HCT116 (cell line): ENCODE data around the gene MDM2. TPM values are rescaled to one million over a fixed set of nuclear protein-coding genes. Genes with fewer than 3 reads are reported as not detected.

Experiments used
- ATAC-seq: fragments of 200-7000 bp; cut with Tn5 transposase; 2 replicates; pipeline ENCODE4 v1.9.1; 2020; ENCODE audit warnings: mild to moderate bottlenecking, moderate library complexity
- BruUV-seq: library from RNA; stranded (reverse); fragments of 400-500 nt; replicated peaks from 2 replicates; lab custom pipeline; 2021; lab: Mats Ljungman, UMichigan
- CTCF ChIA-PET: fragments of 300-600 bp; sonication (Branson Sonifier 250); formaldehyde crosslinking; loops from one replicate; lab custom pipeline; 2021; ENCODE audit warnings: antibody characterized with exemption; lab: Charles Lee
- POLR2A ChIA-PET: fragments of 300-600, 350-600 bp; sonication (Branson Sonifier 250); formaldehyde crosslinking; loops from one replicate; lab custom pipeline; 2021; ENCODE audit warnings: antibody characterized with exemption; lab: Charles Lee
- RAD21 ChIA-PET, 2 experiments: fragments of 300-600 bp; sonication (Branson Sonifier 250); formaldehyde crosslinking; loops; one replicate each; lab custom pipeline; 2023; ENCODE audit warnings: low total read pairs in 2 of 2; ENCODE audit not compliant: uncharacterized antibody in 2 of 2, unreplicated experiment in 2 of 2, low non-redundant PET in 1 of 2; lab: Charles Lee
- DNase-seq: peaks from one replicate; pipeline ENCODE4 v3.0.0-alpha.2; 2010; ENCODE audit warnings: low read depth, low spot score
- H2AFZ ChIP-seq: fragments of 200-600 bp; shearing (Covaris generic), sonication (generic); 2 replicates; pipeline ENCODE4 v1.6.1; 2017; ENCODE audit warnings: low read depth, mixed run types, mixed read lengths, antibody characterized with exemption, low read length; ENCODE audit not compliant: poor library complexity, severe bottlenecking
- H3K27ac ChIP-seq: 2 replicates; pipeline ENCODE4 v1.5.1; 2012; ENCODE audit warnings: low read depth, low read length
- H3K27me3 ChIP-seq: fragments of 200-600 bp; sonication (generic); 2 replicates; pipeline ENCODE4 v1.6.1; 2016; ENCODE audit warnings: mixed run types, low read length, mixed read lengths; ENCODE audit not compliant: insufficient read depth
- H3K36me3 ChIP-seq, 2 experiments: fragments of 200-500 bp in 1 of 2; fragments of 200-600 bp in 1 of 2; sonication (Bioruptor generic) in 1 of 2; sonication (generic) in 1 of 2; 2 replicates each; pipeline versions ENCODE4 v1.5.1 to v1.6.1; 2014 to 2016; ENCODE audit warnings: low read length in 2 of 2, inconsistent platforms in 1 of 2, mixed read lengths in 1 of 2, mixed run types in 1 of 2; ENCODE audit not compliant: insufficient read depth in 2 of 2, control insufficient read depth in 1 of 2
- H3K4me1 ChIP-seq, 2 experiments: fragments of 200-600 bp in 1 of 2; sonication (generic) in 1 of 2; 2 replicates each; pipeline versions ENCODE4 v1.5.1 to v1.6.1; 2012 to 2017; ENCODE audit warnings: low read length in 2 of 2, inconsistent platforms in 1 of 2, mild to moderate bottlenecking in 1 of 2, mixed read lengths in 1 of 2, mixed run types in 1 of 2, moderate library complexity in 1 of 2; ENCODE audit not compliant: insufficient read depth in 2 of 2, control insufficient read depth in 1 of 2
- H3K4me2 ChIP-seq: fragments of 200-600 bp; sonication (generic); 2 replicates; pipeline ENCODE4 v1.6.1; 2017; ENCODE audit warnings: mixed run types, low read length, mixed read lengths
- H3K4me3 ChIP-seq, 2 experiments: fragments of 200-600 bp in 1 of 2; sonication (generic) in 1 of 2; replicated peaks in 1 of 2; 2 replicates each; pipeline ENCODE4 v1.5.1; 2011 to 2016; ENCODE audit warnings: low read length in 2 of 2, control low read depth in 1 of 2, low read depth in 1 of 2, mild to moderate bottlenecking in 1 of 2, mixed read lengths in 1 of 2, mixed run types in 1 of 2
- H3K79me2 ChIP-seq: fragments of 200-600 bp; sonication (generic); 2 replicates; pipeline ENCODE4 v1.6.1; 2017; ENCODE audit warnings: mild to moderate bottlenecking, mixed run types, low read length, moderate library complexity, mixed read lengths; ENCODE audit not compliant: insufficient read depth
- H3K9ac ChIP-seq: fragments of 200-600 bp; sonication (generic); 2 replicates; pipeline ENCODE4 v1.6.1; 2016; ENCODE audit warnings: low read length, mixed read lengths
- H3K9me2 ChIP-seq: fragments of 200-600 bp; sonication (generic), shearing (Covaris generic); 2 replicates; pipeline ENCODE4 v1.6.1; 2017; ENCODE audit warnings: mixed run types, mild to moderate bottlenecking, moderate library complexity; ENCODE audit not compliant: insufficient read depth
- H3K9me3 ChIP-seq, 2 experiments: fragments of 200-500 bp in 1 of 2; fragments of 200-600 bp in 1 of 2; sonication (Bioruptor generic) in 1 of 2; sonication (generic) in 1 of 2; 2 replicates each; pipeline ENCODE4 v1.6.1; 2014 to 2017; ENCODE audit warnings: low read length in 2 of 2, mixed read lengths in 2 of 2, inconsistent platforms in 1 of 2, low read depth in 1 of 2, mild to moderate bottlenecking in 1 of 2, mixed run types in 1 of 2, moderate library complexity in 1 of 2; ENCODE audit not compliant: control insufficient read depth in 1 of 2, insufficient read depth in 1 of 2
- H4K20me1 ChIP-seq: fragments of 200-600 bp; sonication (generic), shearing (Covaris generic); 2 replicates; pipeline ENCODE4 v1.6.1; 2017; ENCODE audit warnings: mixed run types, mild to moderate bottlenecking, moderate library complexity; ENCODE audit not compliant: insufficient read depth
- CEBPB ChIP-seq: IDR thresholded peaks from 2 replicates; pipeline ENCODE4 v1.6.1; 2012; ENCODE audit warnings: low read depth
- EGR1 ChIP-seq: IDR thresholded peaks from 2 replicates; pipeline ENCODE4 v1.6.1; 2012; ENCODE audit warnings: low read depth
- ELF1 ChIP-seq: IDR thresholded peaks from 2 replicates; pipeline ENCODE4 v1.6.1; 2012; ENCODE audit warnings: low read depth, borderline replicate concordance
- EZH2 ChIP-seq: fragments of 200-600 bp; sonication (generic); IDR thresholded peaks from 2 replicates; pipeline ENCODE4 v1.6.1; 2017; ENCODE audit warnings: antibody characterized with exemption, mixed run types
- JUND ChIP-seq: IDR thresholded peaks from 2 replicates; pipeline ENCODE4 v1.6.1; 2012
- POLR2A ChIP-seq: IDR thresholded peaks from 2 replicates; pipeline ENCODE4 v1.7.0; 2011; ENCODE audit warnings: borderline replicate concordance; ENCODE audit not compliant: insufficient read depth, insufficient read length; ENCODE audit errors: extremely low read depth
- POLR2AphosphoS5 ChIP-seq: IDR thresholded peaks from 2 replicates; pipeline ENCODE4 v1.6.1; 2011; ENCODE audit warnings: mild to moderate bottlenecking, low read depth, low read length, moderate library complexity
- RAD21 ChIP-seq: IDR thresholded peaks from 2 replicates; pipeline ENCODE4 v1.6.1; 2012; ENCODE audit warnings: low read depth, mild to moderate bottlenecking
- SIN3A ChIP-seq: IDR thresholded peaks from 2 replicates; pipeline ENCODE4 v1.6.1; 2012; ENCODE audit warnings: low read depth
- YY1 ChIP-seq: IDR thresholded peaks from 2 replicates; pipeline ENCODE4 v1.6.1; 2011; ENCODE audit warnings: low read length, low read depth, moderate library complexity, mild to moderate bottlenecking; ENCODE audit not compliant: insufficient replicate concordance; ENCODE audit errors: extremely low read depth
- intact Hi-C: fragments of 100-400 bp; cut with micrococcal nuclease; formaldehyde crosslinking; loops from 2 replicates; pipeline ENCODE4 v1.10.0; 2022
- total RNA-seq: library from RNA; stranded (reverse); gene quantifications from one replicate; pipeline ENCODE4 v1.2.1, GENCODE V29; 2021; ENCODE audit not compliant: unreplicated experiment
- TF ChIP-seq, protein P1 (sequence below): IDR thresholded peaks from 2 replicates; pipeline ENCODE4 v1.6.1; 2011; ENCODE audit warnings: mild to moderate bottlenecking, low read length, moderate library complexity; ENCODE audit not compliant: insufficient replicate concordance; ENCODE audit errors: extremely low read depth
- TF ChIP-seq, protein P2 (sequence below): IDR thresholded peaks from 2 replicates; pipeline ENCODE4 v1.6.1; 2012
- TF ChIP-seq, protein P3 (sequence below), 3 experiments: fragments of 200-600 bp in 1 of 3; sonication (generic) in 1 of 3; IDR thresholded peaks in 2 of 3; conservative IDR thresholded peaks in 1 of 3; 2 replicates each; pipeline ENCODE4 v1.5.1; 2012 to 2017; ENCODE audit warnings: low read depth in 2 of 3, low read length in 2 of 3, antibody characterized with exemption in 1 of 3, borderline replicate concordance in 1 of 3, control low read depth in 1 of 3, mild to moderate bottlenecking in 1 of 3, mixed read lengths in 1 of 3, mixed run types in 1 of 3, moderate library complexity in 1 of 3; ENCODE audit not compliant: insufficient read depth in 1 of 3

Gene MDM2
- total RNA-seq, 1 experiment from 2014 or later, result 170 TPM

DNA sequence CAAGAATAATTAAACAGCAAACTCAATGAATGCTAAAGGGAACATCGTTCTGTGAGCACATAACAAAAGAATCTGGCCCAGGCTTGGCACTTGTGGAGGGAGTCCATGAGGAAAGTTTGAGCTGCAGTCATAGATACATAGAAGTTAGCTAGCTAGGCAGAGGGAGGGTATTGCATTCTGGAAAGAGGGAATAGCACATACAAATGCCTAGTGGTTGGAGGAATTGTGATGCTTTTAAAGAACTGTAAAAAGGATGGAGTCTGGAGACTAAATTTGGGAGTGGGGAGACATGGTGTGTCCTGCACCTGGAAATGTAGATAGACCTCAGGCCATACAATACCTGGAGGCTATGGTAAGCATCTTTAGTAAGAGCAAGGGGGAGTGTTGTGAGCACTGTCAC, 38.0 kb upstream of the MDM2 start:
- no peak overlapping the region for H3K4me2 ChIP-seq
- no peaks in the 10 kb centered on the region for H3K27me3 ChIP-seq
- intact Hi-C loops, result no loop called here
- no peak overlapping the region for H3K4me3 ChIP-seq
- H3K27ac ChIP-seq, result no peak overlapping the region
- no peaks in the 10 kb centered on the region for H3K9me3 ChIP-seq
- TF ChIP-seq CEBPB, result no peak
- TF ChIP-seq, protein P1, sequence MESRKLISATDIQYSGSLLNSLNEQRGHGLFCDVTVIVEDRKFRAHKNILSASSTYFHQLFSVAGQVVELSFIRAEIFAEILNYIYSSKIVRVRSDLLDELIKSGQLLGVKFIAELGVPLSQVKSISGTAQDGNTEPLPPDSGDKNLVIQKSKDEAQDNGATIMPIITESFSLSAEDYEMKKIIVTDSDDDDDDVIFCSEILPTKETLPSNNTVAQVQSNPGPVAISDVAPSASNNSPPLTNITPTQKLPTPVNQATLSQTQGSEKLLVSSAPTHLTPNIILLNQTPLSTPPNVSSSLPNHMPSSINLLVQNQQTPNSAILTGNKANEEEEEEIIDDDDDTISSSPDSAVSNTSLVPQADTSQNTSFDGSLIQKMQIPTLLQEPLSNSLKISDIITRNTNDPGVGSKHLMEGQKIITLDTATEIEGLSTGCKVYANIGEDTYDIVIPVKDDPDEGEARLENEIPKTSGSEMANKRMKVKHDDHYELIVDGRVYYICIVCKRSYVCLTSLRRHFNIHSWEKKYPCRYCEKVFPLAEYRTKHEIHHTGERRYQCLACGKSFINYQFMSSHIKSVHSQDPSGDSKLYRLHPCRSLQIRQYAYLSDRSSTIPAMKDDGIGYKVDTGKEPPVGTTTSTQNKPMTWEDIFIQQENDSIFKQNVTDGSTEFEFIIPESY, result no peak
- no peak for TF ChIP-seq EGR1
- TF ChIP-seq POLR2A, result no peak
- no peak for TF ChIP-seq YY1
- TF ChIP-seq JUND, result no peak
- TF ChIP-seq SIN3A, result no peak
- TF ChIP-seq EZH2, result no peak
- ChIA-PET CTCF (no interaction called here), POLR2A (no interaction called here), RAD21 (no interaction called here)
- ATAC-seq, result no peak
- no peak for DNase-seq
- H3K4me1 ChIP-seq, result no peaks in the 10 kb centered on the region
- no peak overlapping the region for H3K9ac ChIP-seq
- no peak overlapping the region for H2AFZ ChIP-seq
- BruUV-seq, result no TSS peak
- H3K79me2 ChIP-seq, result no peaks in the 10 kb centered on the region
- no peaks in the 10 kb centered on the region; a peak in 2 of 4 replicates for H3K36me3 ChIP-seq
- no peaks in the 10 kb centered on the region for H4K20me1 ChIP-seq
- no peaks in the 10 kb centered on the region for H3K9me2 ChIP-seq

DNA sequence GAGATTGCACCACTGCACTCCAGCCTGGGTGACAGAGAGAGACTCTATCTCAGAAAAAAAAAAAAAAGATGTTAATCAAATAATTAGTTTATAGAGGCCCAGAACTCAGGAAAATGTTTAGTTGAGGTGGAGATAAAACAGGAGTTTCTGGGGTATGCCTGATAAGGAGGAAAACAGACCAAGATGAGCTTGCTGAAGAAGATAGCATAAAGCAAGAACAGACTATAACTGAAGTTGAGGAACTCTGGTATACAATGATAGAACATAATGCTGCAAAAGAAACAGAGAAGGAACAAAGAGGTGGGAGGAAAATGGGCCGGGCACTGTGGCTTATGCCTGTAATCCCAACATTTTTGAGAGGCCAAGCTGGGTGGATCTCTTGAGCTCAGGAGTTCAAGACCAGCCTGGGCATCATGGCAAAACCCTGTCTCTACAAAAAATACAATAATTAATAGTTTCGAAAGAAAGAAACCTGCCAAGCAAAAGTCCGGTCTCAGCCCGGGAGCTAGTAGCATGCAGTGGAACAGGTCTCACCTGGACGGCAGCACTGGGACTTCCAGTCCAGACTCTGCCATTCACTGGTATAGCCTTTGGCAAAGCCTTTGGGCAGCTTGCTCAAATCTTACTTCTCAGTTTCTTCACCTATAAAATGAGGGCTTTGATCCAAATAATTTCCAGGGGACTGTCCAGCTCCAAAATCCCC, 36.6 kb upstream of the MDM2 start:
- H3K27me3 ChIP-seq, result no peaks in the 10 kb centered on the region
- no peak overlapping the region for H3K27ac ChIP-seq
- no peak overlapping the region for H2AFZ ChIP-seq
- POLR2A ChIA-PET, result no interaction called here
- CTCF ChIA-PET, result no interaction called here
- BruUV-seq, result no TSS peak
- H3K79me2 ChIP-seq, result no peaks in the 10 kb centered on the region
- H3K9me2 ChIP-seq, result no peaks in the 10 kb centered on the region
- DNase-seq (no peak), ATAC-seq (no peak)
- RAD21 ChIA-PET, result no interaction called here
- no peak for TF ChIP-seq POLR2A
- TF ChIP-seq POLR2AphosphoS5, result no peak
- TF ChIP-seq EZH2, result no peak
- TF ChIP-seq, protein P2, sequence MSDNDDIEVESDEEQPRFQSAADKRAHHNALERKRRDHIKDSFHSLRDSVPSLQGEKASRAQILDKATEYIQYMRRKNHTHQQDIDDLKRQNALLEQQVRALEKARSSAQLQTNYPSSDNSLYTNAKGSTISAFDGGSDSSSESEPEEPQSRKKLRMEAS, result no peak
- TF ChIP-seq SIN3A, result no peak
- TF ChIP-seq, protein P3, sequence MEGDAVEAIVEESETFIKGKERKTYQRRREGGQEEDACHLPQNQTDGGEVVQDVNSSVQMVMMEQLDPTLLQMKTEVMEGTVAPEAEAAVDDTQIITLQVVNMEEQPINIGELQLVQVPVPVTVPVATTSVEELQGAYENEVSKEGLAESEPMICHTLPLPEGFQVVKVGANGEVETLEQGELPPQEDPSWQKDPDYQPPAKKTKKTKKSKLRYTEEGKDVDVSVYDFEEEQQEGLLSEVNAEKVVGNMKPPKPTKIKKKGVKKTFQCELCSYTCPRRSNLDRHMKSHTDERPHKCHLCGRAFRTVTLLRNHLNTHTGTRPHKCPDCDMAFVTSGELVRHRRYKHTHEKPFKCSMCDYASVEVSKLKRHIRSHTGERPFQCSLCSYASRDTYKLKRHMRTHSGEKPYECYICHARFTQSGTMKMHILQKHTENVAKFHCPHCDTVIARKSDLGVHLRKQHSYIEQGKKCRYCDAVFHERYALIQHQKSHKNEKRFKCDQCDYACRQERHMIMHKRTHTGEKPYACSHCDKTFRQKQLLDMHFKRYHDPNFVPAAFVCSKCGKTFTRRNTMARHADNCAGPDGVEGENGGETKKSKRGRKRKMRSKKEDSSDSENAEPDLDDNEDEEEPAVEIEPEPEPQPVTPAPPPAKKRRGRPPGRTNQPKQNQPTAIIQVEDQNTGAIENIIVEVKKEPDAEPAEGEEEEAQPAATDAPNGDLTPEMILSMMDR (IDR thresholded peaks at IDR 0.05 in 2 of 3, conservative IDR thresholded peaks at IDR 0.05 in 1 of 3; ENCODE audit: borderline replicate concordance in 1 of 3, insufficient read depth in 1 of 3, low read depth in 2 of 3, low read length in 2 of 3), result no peak
- no peak for TF ChIP-seq RAD21
- no peak for TF ChIP-seq ELF1
- no peak for TF ChIP-seq JUND
- H3K9me3 ChIP-seq, result no peaks in the 10 kb centered on the region
- no peaks in the 10 kb centered on the region; a peak in 2 of 4 replicates for H3K36me3 ChIP-seq
- H3K9ac ChIP-seq, result no peak overlapping the region
- H3K4me3 ChIP-seq, result no peak overlapping the region
- H3K4me1 ChIP-seq, result no peaks in the 10 kb centered on the region
- intact Hi-C loops, result no loop called here
- no peaks in the 10 kb centered on the region for H4K20me1 ChIP-seq
- H3K4me2 ChIP-seq, result no peak overlapping the region
